Activated CD8-positive, alpha-beta memory T cell treated with anti-CD3 and anti-CD28 coated beads, Interleukin-2, amount 50 U/mL, for 48 hours (primary cell): ENCODE measurements around the gene OR10H5.
"Not testable (repeated sequence)": the region's sequence is repeated elsewhere in the genome, so short reads cannot be mapped to it uniquely, and the experiment has no call there.

Experiments
- DNase-seq: peaks from one replicate; pipeline ENCODE4 v3.0.0-alpha.2; 2020

OR10H5 gene

GRCh38 chr19:15812060-15812722, 24.7 kb downstream of the OR10H5 start:
- DNase-seq, result no peak

GRCh38 chr19:15813916-15814315, 26.5 kb downstream of the OR10H5 start:
- DNase-seq, result no peak

GRCh38 chr19:15815306-15815705, 27.8 kb downstream of the OR10H5 start, which contains the start of gene OR10H1:
Gene OR10H1 (minus strand): TSS chr19:15815664. CDS start chr19:15808037, 7,627 bp downstream.
- DNase-seq, result no peak

GRCh38 chr19:15820646-15821045, 33.2 kb downstream of the OR10H5 start:
- no peak for DNase-seq

- no peak for DNase-seq
Measured at GRCh38 chr19:15825753-15826152, 38.3 kb downstream of the OR10H5 start.

- DNase-seq, result no peak
Measured at GRCh38 chr19:15828121-15828610, 40.7 kb downstream of the OR10H5 start.

- not testable (repeated sequence) for DNase-seq
Measured at GRCh38 chr19:15828611-15829305, 41.3 kb downstream of the OR10H5 start.

GRCh38 chr19:15829306-15829698, 41.8 kb downstream of the OR10H5 start:
- no peak for DNase-seq

GRCh38 chr19:15829786-15830185, 42.3 kb downstream of the OR10H5 start:
- DNase-seq, result no peak

GRCh38 chr19:15831626-15832025, 44.2 kb downstream of the OR10H5 start:
- DNase-seq, result no peak

GRCh38 chr19:15834232-15834631, 46.8 kb downstream of the OR10H5 start:
- DNase-seq, result not testable (repeated sequence)

- peak; percentile 57 for DNase-seq
Measured at GRCh38 chr19:15835565-15836329, 48.3 kb downstream of the OR10H5 start.

GRCh38 chr19:15836330-15837220, 49.1 kb downstream of the OR10H5 start:
- peak; percentile 92 for DNase-seq

- DNase-seq, result peak; percentile 59
Measured at GRCh38 chr19:15837221-15837731, 49.8 kb downstream of the OR10H5 start.

- no peak for DNase-seq
Measured at GRCh38 chr19:15838351-15838750, 50.9 kb downstream of the OR10H5 start.

- DNase-seq, result not testable (repeated sequence)
Measured at GRCh38 chr19:15839888-15840287, 52.4 kb downstream of the OR10H5 start.

- no peak for DNase-seq
Measured at GRCh38 chr19:15840833-15841232, 53.4 kb downstream of the OR10H5 start.

GRCh38 chr19:15841875-15842569, 54.6 kb downstream of the OR10H5 start:
- peak; percentile 58 for DNase-seq

- no peak for DNase-seq
Measured at GRCh38 chr19:15843203-15843893, 55.9 kb downstream of the OR10H5 start.

GRCh38 chr19:15843894-15844222, 56.4 kb downstream of the OR10H5 start:
- DNase-seq, result not testable (repeated sequence)

- no peak for DNase-seq
Measured at GRCh38 chr19:15846923-15847322, 59.5 kb downstream of the OR10H5 start.
